Kidney (tissue), 14 donors: ENCODE measurements around the gene NOP14. TPM values are rescaled to one million over a fixed set of nuclear protein-coding genes. Genes with fewer than 3 reads are reported as not detected.
A peak's percentile ranks its signal among the peaks of the same experiment; 100 is the strongest.

ENCODE experiments used
- DNase-seq, 5 donors: peaks; one replicate each; pipeline ENCODE4 v3.0.0-alpha.2; 2013 to 2020
- FAIRE-seq: peaks from 2 replicates; lab custom pipeline; 2012; peaks lifted over from hg19 to GRCh38; lab: Jason Lieb, UNC
- H3K27ac ChIP-seq, 2 donors: one replicate each; pipeline ENCODE4 v1.7.0; 2013; ENCODE audit warnings: low read depth in 2 of 2, low read length in 2 of 2, inconsistent platforms in 1 of 2
- H3K27me3 ChIP-seq: one replicate; pipeline ENCODE4 v1.7.1; 2013; ENCODE audit warnings: low read length, inconsistent platforms; ENCODE audit not compliant: control insufficient read depth, insufficient read depth
- H3K36me3 ChIP-seq, 3 donors: one replicate each; pipeline versions ENCODE4 v1.7.0 to v1.7.1; 2013; ENCODE audit warnings: low read length in 3 of 3, control low read depth in 1 of 3, inconsistent platforms in 1 of 3; ENCODE audit not compliant: insufficient read depth in 3 of 3, control insufficient read depth in 2 of 3
- H3K4me1 ChIP-seq, 3 donors: one replicate each; pipeline versions ENCODE4 v1.7.0 to v1.7.1; 2013; ENCODE audit warnings: low read length in 3 of 3, inconsistent platforms in 1 of 3, low read depth in 1 of 3; ENCODE audit not compliant: control insufficient read depth in 2 of 3, insufficient read depth in 2 of 3
- H3K4me3 ChIP-seq, 3 donors: one replicate each; pipeline versions ENCODE4 v1.7.0 to v1.8.1; 2013; ENCODE audit warnings: low read length in 3 of 3, control low read depth in 1 of 3, inconsistent platforms in 1 of 3
- H3K9ac ChIP-seq, 3 donors: one replicate each; pipeline versions ENCODE4 v1.7.0 to v1.7.1; 2013; ENCODE audit warnings: low read length in 3 of 3, control low read depth in 1 of 3, inconsistent platforms in 1 of 3
- H3K9me3 ChIP-seq, 3 donors: one replicate each; pipeline versions ENCODE4 v1.7.0 to v1.7.1; 2013; ENCODE audit warnings: low read length in 3 of 3, control low read depth in 1 of 3, inconsistent platforms in 1 of 3; ENCODE audit not compliant: control insufficient read depth in 2 of 3, insufficient read depth in 1 of 3
- intact Hi-C: fragments of 100-400 bp; cut with DNase I; formaldehyde crosslinking; loops from one replicate; pipeline ENCODE4 v1.11.1; 2022
- polyA plus RNA-seq: library from polyadenylated mRNA; stranded (reverse); fragments of 350-450 nt; fragmentation: Illumina TruSeq; extraction: RNeasy Lipid Tissue Mini Kit (QIAGEN cat#74804); gene quantifications from one replicate; pipeline ENCODE4 v1.2.3, GENCODE V29; 2014; ENCODE audit warnings: low read depth, low replicate concordance; ENCODE audit not compliant: insufficient read depth
- total RNA-seq: library from RNA; stranded (reverse); fragmentation: NEBNext Ultra II Directional; extraction: Animal tissue kit (Norgen Biotek cat#: 25700); gene quantifications from one replicate; pipeline ENCODE4 v1.2.1, GENCODE V29; 2021
- TF ChIP-seq, protein P1 (sequence below): IDR thresholded peaks from 3 replicates; pipeline ENCODE4 v1.5.1; 2012; ENCODE audit warnings: mild to moderate bottlenecking, moderate library complexity, borderline replicate concordance; ENCODE audit not compliant: insufficient read depth; ENCODE audit errors: extremely low read depth
- donor health status: control.
- donor health status: control.
- donor health status: control.
- donor health status: control.
- donor health status: control.
- donor health status: DM: yes; HTN: yes; CAD: no.
- donor health status: Normal renal cell carcinoma (clear cell type).

NOP14 gene
- total and polyA plus RNA-seq, 2 donors from 2014 or later = 15.1 to 22.0 TPM

- Histone ChIP-seq H3K27me3 (no peaks in the 10 kb centered on the region), H3K36me3 (peaks cover 4 to 67% (median 33%) of the 10 kb centered on the region in 3 donors), H3K4me1 (peaks cover 0 to 9% (median 0%) of the 10 kb centered on the region in 3 donors), H3K27ac (no peak overlapping the region), H3K9ac (no peak overlapping the region), H3K9me3 (no peaks in the 10 kb centered on the region), H3K4me3 (no peak overlapping the region)
- DNase-seq (no peak), FAIRE-seq (no peak)
- intact Hi-C loops = no loop called here
- TF ChIP-seq, protein P1, sequence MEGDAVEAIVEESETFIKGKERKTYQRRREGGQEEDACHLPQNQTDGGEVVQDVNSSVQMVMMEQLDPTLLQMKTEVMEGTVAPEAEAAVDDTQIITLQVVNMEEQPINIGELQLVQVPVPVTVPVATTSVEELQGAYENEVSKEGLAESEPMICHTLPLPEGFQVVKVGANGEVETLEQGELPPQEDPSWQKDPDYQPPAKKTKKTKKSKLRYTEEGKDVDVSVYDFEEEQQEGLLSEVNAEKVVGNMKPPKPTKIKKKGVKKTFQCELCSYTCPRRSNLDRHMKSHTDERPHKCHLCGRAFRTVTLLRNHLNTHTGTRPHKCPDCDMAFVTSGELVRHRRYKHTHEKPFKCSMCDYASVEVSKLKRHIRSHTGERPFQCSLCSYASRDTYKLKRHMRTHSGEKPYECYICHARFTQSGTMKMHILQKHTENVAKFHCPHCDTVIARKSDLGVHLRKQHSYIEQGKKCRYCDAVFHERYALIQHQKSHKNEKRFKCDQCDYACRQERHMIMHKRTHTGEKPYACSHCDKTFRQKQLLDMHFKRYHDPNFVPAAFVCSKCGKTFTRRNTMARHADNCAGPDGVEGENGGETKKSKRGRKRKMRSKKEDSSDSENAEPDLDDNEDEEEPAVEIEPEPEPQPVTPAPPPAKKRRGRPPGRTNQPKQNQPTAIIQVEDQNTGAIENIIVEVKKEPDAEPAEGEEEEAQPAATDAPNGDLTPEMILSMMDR = no peak
Observed at GRCh38 chr4:2942037-2942531, 21.1 kb downstream of the NOP14 start.

- no peaks in the 10 kb centered on the region for H3K27me3 ChIP-seq
- H3K9me3 ChIP-seq = no peaks in the 10 kb centered on the region
- H3K36me3 ChIP-seq = peaks cover 3 to 64% (median 31%) of the 10 kb centered on the region in 3 donors
- H3K4me3 ChIP-seq = no peak overlapping the region
- H3K4me1 ChIP-seq = peaks cover 0 to 11% (median 3%) of the 10 kb centered on the region in 3 donors
- H3K9ac ChIP-seq = no peak overlapping the region
- FAIRE-seq (no peak), DNase-seq (no peak)
- no peak overlapping the region for H3K27ac ChIP-seq
- intact Hi-C loops = no loop called here
- TF ChIP-seq, protein P1 = no peak
Observed at GRCh38 chr4:2941138-2942036, 21.8 kb downstream of the NOP14 start.

DNA sequence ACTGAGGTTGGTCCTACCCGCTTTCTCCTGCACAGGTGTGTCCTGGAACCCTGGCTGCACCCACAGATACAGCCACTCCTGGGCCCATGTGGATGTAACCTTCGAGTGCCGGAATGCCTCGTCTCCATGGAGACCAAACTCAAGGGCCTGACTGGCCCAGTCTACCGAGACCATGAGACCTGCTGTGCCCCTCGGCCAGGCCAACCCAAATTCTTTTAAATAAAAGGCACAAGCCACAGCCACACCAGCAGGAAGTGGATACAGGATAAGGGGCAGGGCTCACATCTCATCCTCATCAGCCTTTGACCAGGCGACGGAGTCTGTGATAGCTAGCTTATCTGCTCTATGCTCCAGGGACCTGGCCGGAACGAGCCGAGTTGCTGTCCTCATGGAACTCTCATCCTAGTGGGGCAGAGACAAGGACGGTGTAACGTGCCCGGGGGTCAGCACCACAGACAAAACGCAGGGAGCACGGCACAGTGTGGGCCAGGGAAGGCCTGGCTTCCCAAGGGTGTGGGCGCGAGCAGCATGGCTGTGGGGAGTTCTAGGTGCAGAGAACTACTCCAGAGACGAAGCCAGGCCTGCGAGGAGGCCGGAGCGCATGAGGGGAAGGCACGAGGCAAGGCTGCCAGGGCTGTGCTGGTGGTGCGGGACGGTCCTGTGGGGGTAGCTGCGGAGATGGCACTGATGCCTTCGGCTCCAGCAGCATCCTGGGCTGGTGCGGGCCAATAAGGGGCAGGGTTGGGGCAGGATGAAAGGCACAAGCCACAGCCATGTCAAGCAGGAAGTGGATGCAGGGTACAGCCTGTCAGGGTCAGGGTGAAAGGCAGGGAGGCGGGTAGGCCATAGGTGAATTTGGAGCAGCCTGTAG, 22.7 kb downstream of the NOP14 start:
- TF ChIP-seq, protein P1 = no peak
- Histone ChIP-seq H3K4me3 (no peak overlapping the region), H3K36me3 (peaks cover under 1 to 60% (median 31%) of the 10 kb centered on the region in 3 donors), H3K9ac (no peak overlapping the region), H3K27me3 (no peaks in the 10 kb centered on the region), H3K4me1 (peaks cover 0 to 11% (median 3%) of the 10 kb centered on the region in 3 donors), H3K9me3 (no peaks in the 10 kb centered on the region), H3K27ac (no peak overlapping the region)
- intact Hi-C loops = no loop called here
- DNase-seq (peak in 1 of 5 donors; percentile 34), FAIRE-seq (no peak)
